PC-3 (cell line): ENCODE results near the gene EEPD1. TPM values are rescaled to one million over a fixed set of nuclear protein-coding genes. Genes with fewer than 3 reads are reported as not detected.

Source experiments
- ATAC-seq: fragments of 200-7000 bp; cut with Tn5 transposase; 2 replicates; pipeline ENCODE4 v1.9.1; 2020; ENCODE audit warnings: mild to moderate bottlenecking, moderate library complexity
- BruUV-seq: library from RNA; stranded (reverse); fragments of 400-500 nt; replicated peaks from 2 replicates; lab custom pipeline; 2021; lab: Mats Ljungman, UMichigan
- CTCF ChIA-PET: fragments of 300-600 bp; sonication (Branson Sonifier 250); formaldehyde crosslinking; loops from one replicate; lab custom pipeline; 2022; ENCODE audit warnings: antibody characterized with exemption; lab: Charles Lee
- POLR2A ChIA-PET: fragments of 300-600 bp; sonication (Branson Sonifier 250); formaldehyde crosslinking; loops from one replicate; lab custom pipeline; 2022; ENCODE audit warnings: antibody characterized with exemption; ENCODE audit not compliant: unreplicated experiment; lab: Charles Lee
- DNase-seq: peaks from one replicate; pipeline ENCODE4 v3.0.0-alpha.2; 2015
- H2AFZ ChIP-seq: fragments of 300-600 bp; sonication (generic); 2 replicates; pipeline ENCODE4 v1.6.0; 2016; ENCODE audit warnings: antibody characterized with exemption, low read length
- H3F3A ChIP-seq: fragments of 300-600 bp; sonication (generic); one replicate; pipeline ENCODE4 v1.6.0; 2017; ENCODE audit warnings: antibody characterized with exemption, low read length, control low read depth, mild to moderate bottlenecking; ENCODE audit not compliant: unreplicated experiment
- H3K27ac ChIP-seq: fragments of 300-600 bp; sonication (generic); 2 replicates; pipeline ENCODE4 v1.5.1; 2016; ENCODE audit warnings: mild to moderate bottlenecking, low read length
- H3K27me3 ChIP-seq: fragments of 300-600 bp; sonication (generic); 2 replicates; pipeline ENCODE4 v1.6.1; 2016; ENCODE audit warnings: low read length, mixed read lengths
- H3K36me3 ChIP-seq: fragments of 300-600 bp; sonication (generic); 2 replicates; pipeline ENCODE4 v1.6.1; 2016; ENCODE audit warnings: low read depth, mixed run types, low read length, mixed read lengths
- H3K4me1 ChIP-seq: fragments of 300-600 bp; sonication (generic); 2 replicates; pipeline ENCODE4 v1.5.1; 2016; ENCODE audit warnings: low read length; ENCODE audit not compliant: insufficient read depth
- H3K4me2 ChIP-seq: fragments of 300-600 bp; sonication (generic); 2 replicates; pipeline ENCODE4 v1.6.0; 2016; ENCODE audit warnings: low read length
- H3K4me3 ChIP-seq: fragments of 300-600 bp; sonication (generic); 2 replicates; pipeline ENCODE4 v1.5.1; 2016; ENCODE audit warnings: mild to moderate bottlenecking, low read length, mixed read lengths
- H3K79me2 ChIP-seq: fragments of 300-600 bp; sonication (generic); 2 replicates; pipeline ENCODE4 v1.6.1; 2017; ENCODE audit warnings: low read length, mixed read lengths
- H3K9ac ChIP-seq: fragments of 300-600 bp; sonication (generic); 2 replicates; pipeline ENCODE4 v1.6.0; 2016; ENCODE audit warnings: mild to moderate bottlenecking, low read length
- H3K9me2 ChIP-seq: fragments of 300-600 bp; sonication (generic); replicated peaks from 2 replicates; pipeline ENCODE4 v1.6.1; 2016; ENCODE audit warnings: mixed run types, low read length, mixed read lengths
- H3K9me3 ChIP-seq: fragments of 300-600 bp; sonication (generic); 2 replicates; pipeline ENCODE4 v1.6.1; 2016; ENCODE audit warnings: low read length, mixed read lengths
- H4K20me1 ChIP-seq: fragments of 300-600 bp; sonication (generic); 2 replicates; pipeline ENCODE4 v1.6.1; 2016; ENCODE audit warnings: low read length, mixed read lengths
- CTCF ChIP-seq: fragments of 300-600 bp; sonication (generic); conservative IDR thresholded peaks from 2 replicates; pipeline ENCODE4 v1.5.1; 2017; ENCODE audit warnings: antibody characterized with exemption, low read depth, mild to moderate bottlenecking, low read length
- EZH2 ChIP-seq: fragments of 300-600 bp; sonication (generic); IDR thresholded peaks from one replicate; pipeline ENCODE4 v1.6.1; 2017; ENCODE audit warnings: antibody characterized with exemption, mild to moderate bottlenecking, low read length; ENCODE audit not compliant: unreplicated experiment
- EZH2phosphoT487 ChIP-seq: fragments of 300-600 bp; sonication (generic); IDR thresholded peaks from 2 replicates; pipeline ENCODE4 v1.6.1; 2018; ENCODE audit warnings: mild to moderate bottlenecking, antibody characterized with exemption, low read length, borderline replicate concordance
- intact Hi-C: fragments of 100-400 bp; cut with micrococcal nuclease; formaldehyde crosslinking; loops from 2 replicates; pipeline ENCODE4 v1.9.0; 2023
- total RNA-seq: library from RNA; depleted of rRNA; stranded (reverse); fragments of >200 nt; gene quantifications from 2 replicates; pipeline ENCODE4 v1.2.3, GENCODE V29; 2014

Gene EEPD1
- total RNA-seq, 1 experiment from 2014 or later = 28.3 TPM

DNA sequence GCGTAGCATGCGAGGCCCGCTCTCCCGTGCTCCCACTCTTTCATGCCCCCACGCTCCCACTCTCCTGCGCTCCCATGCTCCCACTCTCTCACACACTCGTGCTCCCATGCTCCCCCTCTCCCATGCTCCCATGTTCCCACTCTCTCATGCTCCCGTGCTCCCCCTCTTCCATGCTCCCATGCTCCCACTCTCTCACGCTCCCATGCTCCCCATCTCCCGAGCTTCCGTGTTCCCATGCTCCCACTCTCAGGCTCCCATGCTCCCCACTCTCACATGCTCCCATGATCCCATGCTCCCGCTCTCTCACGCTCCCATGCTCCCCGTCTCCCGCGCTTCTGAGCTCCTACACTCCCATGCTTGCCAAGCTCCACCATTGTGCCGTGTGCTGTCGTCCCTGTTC lies 152.2 kb downstream of the EEPD1 start:
- H3K4me1 ChIP-seq = peaks cover 39% of the 10 kb centered on the region
- ChIA-PET CTCF (no interaction called here), POLR2A (no interaction called here)
- H3K36me3 ChIP-seq = no peaks in the 10 kb centered on the region
- H2AFZ ChIP-seq = no peak overlapping the region
- H3K9me3 ChIP-seq = no peaks in the 10 kb centered on the region
- intact Hi-C loops = no loop called here
- peaks cover 8% of the 10 kb centered on the region; the same call in 1 of the 2 replicates for H4K20me1 ChIP-seq
- H3K9ac ChIP-seq = no peak overlapping the region
- H3K4me3 ChIP-seq = no peak overlapping the region
- H3K27me3 ChIP-seq = no peaks in the 10 kb centered on the region
- H3K4me2 ChIP-seq = no peak overlapping the region
- H3K27ac ChIP-seq = no peak overlapping the region
- no peaks in the 10 kb centered on the region for H3K9me2 ChIP-seq
- BruUV-seq = no TSS peak
- H3K79me2 ChIP-seq = no peaks in the 10 kb centered on the region
- DNase-seq (no peak), ATAC-seq (no peak)
- no peak for TF ChIP-seq EZH2
- no peak for TF ChIP-seq CTCF
- no peak for TF ChIP-seq EZH2phosphoT487
- peaks cover 13% of the 10 kb centered on the region for H3F3A ChIP-seq

DNA sequence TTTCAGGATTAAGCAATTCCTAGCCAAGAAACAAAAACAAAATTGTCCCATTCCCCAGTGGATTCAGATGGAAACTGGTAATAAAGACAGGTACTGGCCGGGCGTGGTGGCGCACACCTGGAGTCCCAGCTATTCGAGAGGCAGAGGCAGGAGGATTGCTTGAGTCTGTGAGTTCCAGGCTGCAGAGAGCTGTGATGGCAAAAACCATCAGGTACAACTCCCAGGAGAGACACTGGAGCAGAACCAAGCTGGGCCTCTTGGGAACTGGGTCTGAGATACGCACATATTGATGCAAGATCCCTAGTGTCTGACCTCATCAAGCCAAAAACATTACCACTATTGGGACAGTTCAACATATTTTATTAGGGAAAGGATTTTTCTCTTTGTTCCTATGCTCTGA lies 152.6 kb downstream of the EEPD1 start:
- H4K20me1 ChIP-seq = peaks cover 8% of the 10 kb centered on the region; the same call in 1 of the 2 replicates
- no peak overlapping the region for H3K27ac ChIP-seq
- no peak for DNase-seq
- intact Hi-C loops = no loop called here
- ChIA-PET CTCF (no interaction called here), POLR2A (no interaction called here)
- no peaks in the 10 kb centered on the region for H3K79me2 ChIP-seq
- no peaks in the 10 kb centered on the region for H3K9me3 ChIP-seq
- H3K27me3 ChIP-seq = no peaks in the 10 kb centered on the region
- peaks cover 13% of the 10 kb centered on the region for H3F3A ChIP-seq
- TF ChIP-seq EZH2phosphoT487 (no peak), EZH2 (no peak), CTCF (no peak)
- H2AFZ ChIP-seq = no peak overlapping the region
- H3K9ac ChIP-seq = no peak overlapping the region
- H3K4me2 ChIP-seq = no peak overlapping the region
- no peak for ATAC-seq
- H3K36me3 ChIP-seq = no peaks in the 10 kb centered on the region
- H3K4me1 ChIP-seq = peaks cover 37% of the 10 kb centered on the region
- no TSS peak for BruUV-seq
- H3K9me2 ChIP-seq = no peaks in the 10 kb centered on the region
- no peak overlapping the region for H3K4me3 ChIP-seq

GRCh38 chr7:36306222-36306621 lies 153.2 kb downstream of the EEPD1 start:
- H3K4me3 ChIP-seq = no peak overlapping the region
- no peak overlapping the region for H3K9ac ChIP-seq
- no TSS peak for BruUV-seq
- CTCF ChIA-PET = no interaction called here
- ATAC-seq (no peak), DNase-seq (no peak)
- H3F3A ChIP-seq = peaks cover 11% of the 10 kb centered on the region
- no peaks in the 10 kb centered on the region for H3K9me3 ChIP-seq
- peaks cover 8% of the 10 kb centered on the region; the same call in 1 of the 2 replicates for H4K20me1 ChIP-seq
- peaks cover 31% of the 10 kb centered on the region for H3K4me1 ChIP-seq
- H3K9me2 ChIP-seq = no peaks in the 10 kb centered on the region
- H2AFZ ChIP-seq = no peak overlapping the region
- H3K4me2 ChIP-seq = no peak overlapping the region
- H3K27ac ChIP-seq = no peak overlapping the region
- POLR2A ChIA-PET = no interaction called here
- no peaks in the 10 kb centered on the region for H3K27me3 ChIP-seq
- intact Hi-C loops = no loop called here
- H3K36me3 ChIP-seq = no peaks in the 10 kb centered on the region
- TF ChIP-seq EZH2phosphoT487 (no peak), CTCF (no peak), EZH2 (no peak)
- H3K79me2 ChIP-seq = no peaks in the 10 kb centered on the region
